ENCODE data around the gene TET3.

Gene TET3

GRCh38 chr2:73980566-73980965 is 4.1 kb upstream of the TET3 start:
- peak overlapping the region; percentile 71 for H3K4me3 ChIP-seq (replicated peaks; ENCODE audit: low read depth, low read length)
- H3K36me3 ChIP-seq (ENCODE audit: control insufficient read depth, insufficient read depth, low read length): no peaks in the 10 kb centered on the region
- H3K27me3 ChIP-seq (replicated peaks; ENCODE audit: control insufficient read depth, insufficient read depth, low read length): no peaks in the 10 kb centered on the region
- TF ChIP-seq CTCF (IDR thresholded peaks at IDR 0.05; ENCODE audit: insufficient read depth, low read length, poor library complexity, severe bottlenecking): no peak
- DNase-seq (ENCODE audit: extremely low read depth, insufficient read length): no peak

GRCh38 chr2:73981081-73982001 is 3.4 kb upstream of the TET3 start:
- Histone ChIP-seq H3K27me3 (replicated peaks; ENCODE audit: control insufficient read depth, insufficient read depth, low read length) (no peaks in the 10 kb centered on the region), H3K4me3 (replicated peaks; ENCODE audit: low read depth, low read length) (peak overlapping the region; percentile 71), H3K36me3 (ENCODE audit: control insufficient read depth, insufficient read depth, low read length) (peaks cover 2% of the 10 kb centered on the region; the same call in 1 of the 2 replicates)
- TF ChIP-seq CTCF (IDR thresholded peaks at IDR 0.05; ENCODE audit: insufficient read depth, low read length, poor library complexity, severe bottlenecking): no peak
- peak; percentile 77 for DNase-seq (ENCODE audit: extremely low read depth, insufficient read length)

- TF ChIP-seq CTCF (IDR thresholded peaks at IDR 0.05; ENCODE audit: insufficient read depth, low read length, poor library complexity, severe bottlenecking): no peak
- DNase-seq (ENCODE audit: extremely low read depth, insufficient read length): no peak
- no peak overlapping the region for H3K4me3 ChIP-seq (replicated peaks; ENCODE audit: low read depth, low read length)
- H3K27me3 ChIP-seq (replicated peaks; ENCODE audit: control insufficient read depth, insufficient read depth, low read length): no peaks in the 10 kb centered on the region
- peaks cover 4% of the 10 kb centered on the region for H3K36me3 ChIP-seq (ENCODE audit: control insufficient read depth, insufficient read depth, low read length)
These were observed 2.5 kb upstream of the TET3 start for GRCh38 chr2:73982140-73982617.

- no peak for TF ChIP-seq CTCF (IDR thresholded peaks at IDR 0.05; ENCODE audit: insufficient read depth, low read length, poor library complexity, severe bottlenecking)
- peak; percentile 51 for DNase-seq (ENCODE audit: extremely low read depth, insufficient read length)
- no peaks in the 10 kb centered on the region for H3K27me3 ChIP-seq (replicated peaks; ENCODE audit: control insufficient read depth, insufficient read depth, low read length)
- peak overlapping the region; percentile 77 for H3K4me3 ChIP-seq (replicated peaks; ENCODE audit: low read depth, low read length)
- peaks cover 6% of the 10 kb centered on the region for H3K36me3 ChIP-seq (ENCODE audit: control insufficient read depth, insufficient read depth, low read length)
These were observed 1.1 kb upstream of the TET3 start for GRCh38 chr2:73983322-73984202.

GRCh38 chr2:73984922-73985307 is 205 bp downstream of the TET3 start:
- TF ChIP-seq CTCF (IDR thresholded peaks at IDR 0.05; ENCODE audit: insufficient read depth, low read length, poor library complexity, severe bottlenecking): no peak
- Histone ChIP-seq H3K4me3 (replicated peaks; ENCODE audit: low read depth, low read length) (peak overlapping the region; percentile 77), H3K27me3 (replicated peaks; ENCODE audit: control insufficient read depth, insufficient read depth, low read length) (no peaks in the 10 kb centered on the region), H3K36me3 (ENCODE audit: control insufficient read depth, insufficient read depth, low read length) (peaks cover 6% of the 10 kb centered on the region)
- DNase-seq (ENCODE audit: extremely low read depth, insufficient read length): no peak

Data from GM06990 (cell line).